Measurements from ENCODE around the gene SLC25A11.

The SLC25A11 gene

GRCh38 chr17:4966844-4967538 is 27.1 kb upstream of the SLC25A11 start:
- DNase-seq (ENCODE audit: low spot score) = peak; percentile 100

- no peak for DNase-seq (ENCODE audit: low spot score)
Measured at GRCh38 chr17:4965311-4965986, 25.6 kb upstream of the SLC25A11 start.

- no peak for DNase-seq (ENCODE audit: low spot score)
Measured at GRCh38 chr17:4960279-4960922, 20.6 kb upstream of the SLC25A11 start.

- DNase-seq (ENCODE audit: low spot score) = no peak
Measured at GRCh38 chr17:4959261-4959965, 19.6 kb upstream of the SLC25A11 start.

GRCh38 chr17:4958102-4958501 is 18.3 kb upstream of the SLC25A11 start:
- DNase-seq (ENCODE audit: low spot score) = no peak

GRCh38 chr17:4956493-4957061 is 16.7 kb upstream of the SLC25A11 start:
- no peak for DNase-seq (ENCODE audit: low spot score)

GRCh38 chr17:4955091-4955490 is 15.2 kb upstream of the SLC25A11 start:
- DNase-seq (ENCODE audit: low spot score) = no peak

GRCh38 chr17:4953451-4953961 is 13.7 kb upstream of the SLC25A11 start:
- no peak for DNase-seq (ENCODE audit: low spot score)

GRCh38 chr17:4951486-4951885 is 11.6 kb upstream of the SLC25A11 start:
- no peak for DNase-seq (ENCODE audit: low spot score)

- DNase-seq (ENCODE audit: low spot score) = no peak
Measured at GRCh38 chr17:4950746-4951204, 10.9 kb upstream of the SLC25A11 start, which contains the start of gene ENO3. ENO3 (plus strand) TSS chr17:4951119; CDS start chr17:4951830, 711 bp downstream.

GRCh38 chr17:4950075-4950745 is 10.4 kb upstream of the SLC25A11 start:
- DNase-seq (ENCODE audit: low spot score) = no peak

- no peak for DNase-seq (ENCODE audit: low spot score)
Measured at GRCh38 chr17:4949321-4950074, 9.7 kb upstream of the SLC25A11 start.

GRCh38 chr17:4948931-4949320 is 9.1 kb upstream of the SLC25A11 start:
- DNase-seq (ENCODE audit: low spot score) = peak; percentile 71

- DNase-seq (ENCODE audit: low spot score) = peak; percentile 74
Measured at GRCh38 chr17:4948166-4948930, 8.5 kb upstream of the SLC25A11 start, which contains the start of gene PFN1. PFN1 (minus strand) TSS chr17:4948530; CDS start chr17:4948394, 136 bp downstream.

GRCh38 chr17:4947411-4948165 is 7.7 kb upstream of the SLC25A11 start:
- no peak for DNase-seq (ENCODE audit: low spot score)

- DNase-seq (ENCODE audit: low spot score) = no peak
Measured at GRCh38 chr17:4947010-4947410, 7.2 kb upstream of the SLC25A11 start.

GRCh38 chr17:4946312-4946976 is 6.6 kb upstream of the SLC25A11 start:
- DNase-seq (ENCODE audit: low spot score) = no peak

GRCh38 chr17:4945944-4946280 is 6.1 kb upstream of the SLC25A11 start:
- DNase-seq (ENCODE audit: low spot score) = no peak

Data from kidney capillary endothelial cell (primary cell).